Fibroblast of lung (primary cell): ENCODE data around the gene CXCL13. TPM values are rescaled to one million over a fixed set of nuclear protein-coding genes. Genes with fewer than 3 reads are reported as not detected.
"Not testable (repeated sequence)": the region's sequence is repeated elsewhere in the genome, so short reads cannot be mapped to it uniquely, and the experiment has no call there.

Experiments used
- DNase-seq, 2 donors: peaks; one replicate each; pipeline versions ENCODE4 v3.0.0 to v3.0.0-alpha.2; 2010; ENCODE audit warnings: low read depth in 2 of 2
- H2AFZ ChIP-seq: 2 replicates; pipeline ENCODE4 v1.5.1; 2012; ENCODE audit warnings: low read length, control low read depth, inconsistent platforms
- H3K27ac ChIP-seq: 2 replicates; pipeline ENCODE4 v1.5.1; 2011; ENCODE audit warnings: low read length, control low read depth; ENCODE audit not compliant: insufficient read depth
- H3K27me3 ChIP-seq: 2 replicates; pipeline ENCODE4 v1.5.1; 2011; ENCODE audit warnings: mild to moderate bottlenecking, low read length; ENCODE audit not compliant: control insufficient read depth, insufficient read depth
- H3K36me3 ChIP-seq: 2 replicates; pipeline ENCODE4 v1.5.1; 2011; ENCODE audit warnings: low read length; ENCODE audit not compliant: control insufficient read depth, insufficient read depth
- H3K4me1 ChIP-seq: 2 replicates; pipeline ENCODE4 v1.5.1; 2011; ENCODE audit warnings: low read length; ENCODE audit not compliant: control insufficient read depth, insufficient read depth; ENCODE audit errors: extremely low read depth
- H3K4me2 ChIP-seq: 2 replicates; pipeline ENCODE4 v1.5.1; 2011; ENCODE audit warnings: low read length, control low read depth; ENCODE audit not compliant: insufficient read depth; ENCODE audit errors: extremely low read depth
- H3K4me3 ChIP-seq, 4 experiments: fragments of 200-600 bp in 1 of 4; sonication (generic) in 1 of 4; replicated peaks in 1 of 4; 2 replicates each; pipeline ENCODE4 v1.5.1; 2011 to 2016; ENCODE audit warnings: low read length in 4 of 4, low read depth in 3 of 4, mild to moderate bottlenecking in 3 of 4, control low read depth in 2 of 4, inconsistent platforms in 1 of 4, mixed read lengths in 1 of 4; ENCODE audit not compliant: insufficient read depth in 1 of 4; ENCODE audit errors: control extremely low read depth in 1 of 4
- H3K79me2 ChIP-seq: 2 replicates; pipeline ENCODE4 v1.5.1; 2012; ENCODE audit warnings: mild to moderate bottlenecking, low read length, inconsistent platforms; ENCODE audit not compliant: control insufficient read depth, insufficient read depth
- H3K9ac ChIP-seq: 2 replicates; pipeline ENCODE4 v1.5.1; 2011; ENCODE audit warnings: mild to moderate bottlenecking, low read length, control low read depth; ENCODE audit not compliant: insufficient read depth
- H3K9me3 ChIP-seq: 2 replicates; pipeline ENCODE4 v1.5.1; 2012; ENCODE audit warnings: low read depth, low read length; ENCODE audit not compliant: control insufficient read depth, insufficient read depth
- H4K20me1 ChIP-seq: 2 replicates; pipeline ENCODE4 v1.5.1; 2011; ENCODE audit warnings: low read length; ENCODE audit not compliant: control insufficient read depth, insufficient read depth; ENCODE audit errors: extremely low read depth
- CTCF ChIP-seq, 2 donors: IDR thresholded peaks in 1 of 2; conservative IDR thresholded peaks in 1 of 2; 1 replicate in 1 of 2; 2 replicates in 1 of 2; pipeline ENCODE4 v1.5.1; 2011 to 2012; ENCODE audit warnings: low read length in 2 of 2, control low read depth in 1 of 2, inconsistent platforms in 1 of 2, low read depth in 1 of 2, mild to moderate bottlenecking in 1 of 2
- EZH2 ChIP-seq: IDR thresholded peaks from 2 replicates; pipeline ENCODE4 v1.5.1; 2012; ENCODE audit warnings: low read length, control low read depth, mild to moderate bottlenecking; ENCODE audit errors: missing control alignments
- polyA minus RNA-seq: library from RNA; depleted of rRNA, polyadenylated mRNA; stranded (reverse); fragments of >200 nt; gene quantifications from 2 replicates; pipeline ENCODE4 v1.2.3, GENCODE V29; 2011; ENCODE audit warnings: low replicate concordance
- polyA plus RNA-seq, 2 donors: library from polyadenylated mRNA; depleted of rRNA in 1 of 2; stranded (reverse) in 1 of 2; unstranded in 1 of 2; fragments of >200 nt; gene quantifications; 2 replicates each; pipeline ENCODE4 v1.2.1, GENCODE V29; 2011 to 2012; ENCODE audit warnings: missing spikeins in 1 of 2
- total RNA-seq: library from RNA; depleted of rRNA; stranded (reverse); fragments of >200 nt; gene quantifications from 2 replicates; pipeline ENCODE4 v1.2.1, GENCODE V29; 2014

CXCL13 gene, protein sequence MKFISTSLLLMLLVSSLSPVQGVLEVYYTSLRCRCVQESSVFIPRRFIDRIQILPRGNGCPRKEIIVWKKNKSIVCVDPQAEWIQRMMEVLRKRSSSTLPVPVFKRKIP
- total RNA-seq (not detected in 2 replicates), polyA plus RNA-seq (not detected in 2 replicates), polyA minus RNA-seq (not detected in 2 replicates)
- not detected in 2 replicates for polyA plus RNA-seq (2012)

- H3K9ac ChIP-seq, result no peak within 1 kb of the TSS
- no peak for DNase-seq
- no peak within 1 kb of the TSS for H2AFZ ChIP-seq
- TF ChIP-seq EZH2 (no peak), CTCF (conservative IDR thresholded peaks at IDR 0.05 in 1 of 2, IDR thresholded peaks at IDR 0.05 in 1 of 2; ENCODE audit: low read depth in 1 of 2, low read length in 2 of 2) (no peak)
- H4K20me1 ChIP-seq, result no peaks in the 10 kb centered on the region
- H3K36me3 ChIP-seq, result no peaks in the 10 kb centered on the region
- H3K27ac ChIP-seq, result no peak within 1 kb of the TSS
- no peak within 1 kb of the TSS for H3K4me2 ChIP-seq
- H3K9me3 ChIP-seq, result no peaks in the 10 kb centered on the region
- peaks cover 3% of the 10 kb centered on the region for H3K27me3 ChIP-seq
- no peaks in the 10 kb centered on the region for H3K4me1 ChIP-seq
- no peak within 1 kb of the TSS for H3K4me3 ChIP-seq
- no peaks in the 10 kb centered on the region for H3K79me2 ChIP-seq
Observed at GRCh38 chr4:77605210-77605902, at the start of gene CXCL13. Gene CXCL13, plus strand, starts transcription at chr4:77605820. Its CDS starts 46 bp downstream, at chr4:77605866.

- H3K9ac ChIP-seq, result no peak overlapping the region
- no peaks in the 10 kb centered on the region for H3K4me1 ChIP-seq
- no peak for DNase-seq
- H4K20me1 ChIP-seq, result no peaks in the 10 kb centered on the region
- H3K27ac ChIP-seq, result no peak overlapping the region
- H3K79me2 ChIP-seq, result no peaks in the 10 kb centered on the region
- no peak overlapping the region for H3K4me3 ChIP-seq
- no peak overlapping the region for H3K4me2 ChIP-seq
- H2AFZ ChIP-seq, result no peak overlapping the region
- TF ChIP-seq EZH2 (no peak), CTCF (conservative IDR thresholded peaks at IDR 0.05 in 1 of 2, IDR thresholded peaks at IDR 0.05 in 1 of 2; ENCODE audit: low read depth in 1 of 2, low read length in 2 of 2) (no peak)
- H3K36me3 ChIP-seq, result no peaks in the 10 kb centered on the region
- H3K9me3 ChIP-seq, result no peaks in the 10 kb centered on the region
- H3K27me3 ChIP-seq, result peaks cover 2% of the 10 kb centered on the region
Observed at GRCh38 chr4:77560170-77560569, 45.5 kb upstream of the CXCL13 start.

GRCh38 chr4:77561720-77562119 lies 43.9 kb upstream of the CXCL13 start:
- H4K20me1 ChIP-seq, DNase-seq, H3K4me2 ChIP-seq, H3K27me3 ChIP-seq, H3K79me2 ChIP-seq, H3K4me1 ChIP-seq, H3K4me3 ChIP-seq, H3K36me3 ChIP-seq, H3K27ac ChIP-seq, H3K9me3 ChIP-seq, H3K9ac ChIP-seq, H2AFZ ChIP-seq: not testable (repeated sequence)
